ENCODE data around the gene MAPKAPK3.

MAPKAPK3 gene

GRCh38 chr3:50630394-50630793 is 13.4 kb downstream of the MAPKAPK3 start:
- H3K36me3 ChIP-seq (ENCODE audit: control insufficient read depth, insufficient read depth, low read length), result no peaks in the 10 kb centered on the region
- H3K4me1 ChIP-seq (ENCODE audit: control insufficient read depth, insufficient read depth, low read length), result peaks cover 26% of the 10 kb centered on the region
- no peak overlapping the region for H3K4me3 ChIP-seq (ENCODE audit: low read depth, low read length)
- H3K9me3 ChIP-seq (ENCODE audit: control insufficient read depth, insufficient read depth, low read depth, low read length), result no peaks in the 10 kb centered on the region
- H3K9ac ChIP-seq (ENCODE audit: low read length), result no peak overlapping the region
- no peaks in the 10 kb centered on the region for H3K27me3 ChIP-seq (ENCODE audit: control insufficient read depth, insufficient read depth, low read length)
- no peak overlapping the region for H3K27ac ChIP-seq (ENCODE audit: low read depth, low read length)

- Histone ChIP-seq H3K9ac (ENCODE audit: low read length) (no peak overlapping the region), H3K27ac (ENCODE audit: low read depth, low read length) (no peak overlapping the region), H3K36me3 (ENCODE audit: control insufficient read depth, insufficient read depth, low read length) (no peaks in the 10 kb centered on the region), H3K9me3 (ENCODE audit: control insufficient read depth, insufficient read depth, low read depth, low read length) (no peaks in the 10 kb centered on the region), H3K4me3 (ENCODE audit: low read depth, low read length) (no peak overlapping the region), H3K4me1 (ENCODE audit: control insufficient read depth, insufficient read depth, low read length) (peaks cover 21% of the 10 kb centered on the region), H3K27me3 (ENCODE audit: control insufficient read depth, insufficient read depth, low read length) (no peaks in the 10 kb centered on the region)
Observed at GRCh38 chr3:50630877-50631276, 13.9 kb downstream of the MAPKAPK3 start.

- no peaks in the 10 kb centered on the region for H3K9me3 ChIP-seq (ENCODE audit: control insufficient read depth, insufficient read depth, low read depth, low read length)
- no peaks in the 10 kb centered on the region for H3K36me3 ChIP-seq (ENCODE audit: control insufficient read depth, insufficient read depth, low read length)
- no peaks in the 10 kb centered on the region for H3K27me3 ChIP-seq (ENCODE audit: control insufficient read depth, insufficient read depth, low read length)
- peaks cover 21% of the 10 kb centered on the region for H3K4me1 ChIP-seq (ENCODE audit: control insufficient read depth, insufficient read depth, low read length)
- H3K4me3 ChIP-seq (ENCODE audit: low read depth, low read length), result no peak overlapping the region
- H3K9ac ChIP-seq (ENCODE audit: low read length), result no peak overlapping the region
- no peak overlapping the region for H3K27ac ChIP-seq (ENCODE audit: low read depth, low read length)
Observed at GRCh38 chr3:50632450-50632849, 15.5 kb downstream of the MAPKAPK3 start.

GRCh38 chr3:50633230-50633790 is 16.4 kb downstream of the MAPKAPK3 start:
- H3K27me3 ChIP-seq (ENCODE audit: control insufficient read depth, insufficient read depth, low read length), result no peaks in the 10 kb centered on the region
- no peak overlapping the region for H3K4me3 ChIP-seq (ENCODE audit: low read depth, low read length)
- no peaks in the 10 kb centered on the region for H3K36me3 ChIP-seq (ENCODE audit: control insufficient read depth, insufficient read depth, low read length)
- peaks cover 19% of the 10 kb centered on the region for H3K4me1 ChIP-seq (ENCODE audit: control insufficient read depth, insufficient read depth, low read length)
- H3K27ac ChIP-seq (ENCODE audit: low read depth, low read length), result no peak overlapping the region
- H3K9me3 ChIP-seq (ENCODE audit: control insufficient read depth, insufficient read depth, low read depth, low read length), result no peaks in the 10 kb centered on the region
- H3K9ac ChIP-seq (ENCODE audit: low read length), result no peak overlapping the region

GRCh38 chr3:50635066-50635465 is 18.1 kb downstream of the MAPKAPK3 start:
- H3K4me1 ChIP-seq (ENCODE audit: control insufficient read depth, insufficient read depth, low read length), result peaks cover 18% of the 10 kb centered on the region
- no peak overlapping the region for H3K9ac ChIP-seq (ENCODE audit: low read length)
- H3K4me3 ChIP-seq (ENCODE audit: low read depth, low read length), result no peak overlapping the region
- H3K36me3 ChIP-seq (ENCODE audit: control insufficient read depth, insufficient read depth, low read length), result no peaks in the 10 kb centered on the region
- no peak overlapping the region for H3K27ac ChIP-seq (ENCODE audit: low read depth, low read length)
- H3K27me3 ChIP-seq (ENCODE audit: control insufficient read depth, insufficient read depth, low read length), result no peaks in the 10 kb centered on the region
- H3K9me3 ChIP-seq (ENCODE audit: control insufficient read depth, insufficient read depth, low read depth, low read length), result no peaks in the 10 kb centered on the region

- H3K9ac ChIP-seq (ENCODE audit: low read length), result no peak overlapping the region
- no peak overlapping the region for H3K27ac ChIP-seq (ENCODE audit: low read depth, low read length)
- peaks cover 26% of the 10 kb centered on the region for H3K4me1 ChIP-seq (ENCODE audit: control insufficient read depth, insufficient read depth, low read length)
- H3K27me3 ChIP-seq (ENCODE audit: control insufficient read depth, insufficient read depth, low read length), result no peaks in the 10 kb centered on the region
- H3K4me3 ChIP-seq (ENCODE audit: low read depth, low read length), result no peak overlapping the region
- no peaks in the 10 kb centered on the region for H3K9me3 ChIP-seq (ENCODE audit: control insufficient read depth, insufficient read depth, low read depth, low read length)
- H3K36me3 ChIP-seq (ENCODE audit: control insufficient read depth, insufficient read depth, low read length), result peaks cover 14% of the 10 kb centered on the region
Observed at GRCh38 chr3:50637011-50637410, 20.1 kb downstream of the MAPKAPK3 start.

- no peak overlapping the region for H3K27ac ChIP-seq (ENCODE audit: low read depth, low read length)
Observed at GRCh38 chr3:50637945-50638344, 21.0 kb downstream of the MAPKAPK3 start.

GRCh38 chr3:50639055-50639494 is 22.1 kb downstream of the MAPKAPK3 start:
- H3K36me3 ChIP-seq (ENCODE audit: control insufficient read depth, insufficient read depth, low read length), result peaks cover 27% of the 10 kb centered on the region

More at GRCh38 chr3:50637945-50638344, 21.0 kb downstream of the MAPKAPK3 start:
- Histone ChIP-seq H3K9ac (ENCODE audit: low read length) (no peak overlapping the region), H3K4me3 (ENCODE audit: low read depth, low read length) (no peak overlapping the region), H3K9me3 (ENCODE audit: control insufficient read depth, insufficient read depth, low read depth, low read length) (no peaks in the 10 kb centered on the region), H3K27me3 (ENCODE audit: control insufficient read depth, insufficient read depth, low read length) (no peaks in the 10 kb centered on the region), H3K4me1 (ENCODE audit: control insufficient read depth, insufficient read depth, low read length) (peaks cover 26% of the 10 kb centered on the region), H3K36me3 (ENCODE audit: control insufficient read depth, insufficient read depth, low read length) (peaks cover 18% of the 10 kb centered on the region)

GRCh38 chr3:50642382-50642781 is 25.4 kb downstream of the MAPKAPK3 start:
- H3K4me1 ChIP-seq (ENCODE audit: control insufficient read depth, insufficient read depth, low read length), result peaks cover 19% of the 10 kb centered on the region
- no peaks in the 10 kb centered on the region for H3K9me3 ChIP-seq (ENCODE audit: control insufficient read depth, insufficient read depth, low read depth, low read length)
- no peak overlapping the region for H3K9ac ChIP-seq (ENCODE audit: low read length)
- no peaks in the 10 kb centered on the region for H3K27me3 ChIP-seq (ENCODE audit: control insufficient read depth, insufficient read depth, low read length)
- H3K36me3 ChIP-seq (ENCODE audit: control insufficient read depth, insufficient read depth, low read length), result peaks cover 52% of the 10 kb centered on the region
- H3K4me3 ChIP-seq (ENCODE audit: low read depth, low read length), result no peak overlapping the region
- H3K27ac ChIP-seq (ENCODE audit: low read depth, low read length), result no peak overlapping the region

More at GRCh38 chr3:50639055-50639494, 22.1 kb downstream of the MAPKAPK3 start:
- Histone ChIP-seq H3K27ac (ENCODE audit: low read depth, low read length) (no peak overlapping the region), H3K4me3 (ENCODE audit: low read depth, low read length) (no peak overlapping the region), H3K27me3 (ENCODE audit: control insufficient read depth, insufficient read depth, low read length) (no peaks in the 10 kb centered on the region), H3K9ac (ENCODE audit: low read length) (no peak overlapping the region), H3K4me1 (ENCODE audit: control insufficient read depth, insufficient read depth, low read length) (peaks cover 26% of the 10 kb centered on the region), H3K9me3 (ENCODE audit: control insufficient read depth, insufficient read depth, low read depth, low read length) (no peaks in the 10 kb centered on the region)

- peaks cover 13% of the 10 kb centered on the region for H3K4me1 ChIP-seq (ENCODE audit: control insufficient read depth, insufficient read depth, low read length)
- no peaks in the 10 kb centered on the region for H3K9me3 ChIP-seq (ENCODE audit: control insufficient read depth, insufficient read depth, low read depth, low read length)
- H3K27me3 ChIP-seq (ENCODE audit: control insufficient read depth, insufficient read depth, low read length), result no peaks in the 10 kb centered on the region
- H3K9ac ChIP-seq (ENCODE audit: low read length), result no peak overlapping the region
- H3K4me3 ChIP-seq (ENCODE audit: low read depth, low read length), result no peak overlapping the region
- no peak overlapping the region for H3K27ac ChIP-seq (ENCODE audit: low read depth, low read length)
- peaks cover 62% of the 10 kb centered on the region for H3K36me3 ChIP-seq (ENCODE audit: control insufficient read depth, insufficient read depth, low read length)
Observed at GRCh38 chr3:50644561-50644960, 27.6 kb downstream of the MAPKAPK3 start.

- H3K9ac ChIP-seq (ENCODE audit: low read length), result no peak overlapping the region
- peaks cover 62% of the 10 kb centered on the region for H3K36me3 ChIP-seq (ENCODE audit: control insufficient read depth, insufficient read depth, low read length)
- peaks cover 16% of the 10 kb centered on the region for H3K4me1 ChIP-seq (ENCODE audit: control insufficient read depth, insufficient read depth, low read length)
Observed at GRCh38 chr3:50645378-50645777, 28.4 kb downstream of the MAPKAPK3 start.

More at GRCh38 chr3:50645378-50645777, 28.4 kb downstream of the MAPKAPK3 start:
- Histone ChIP-seq H3K27ac (ENCODE audit: low read depth, low read length) (no peak overlapping the region), H3K9me3 (ENCODE audit: control insufficient read depth, insufficient read depth, low read depth, low read length) (no peaks in the 10 kb centered on the region), H3K27me3 (ENCODE audit: control insufficient read depth, insufficient read depth, low read length) (no peaks in the 10 kb centered on the region), H3K4me3 (ENCODE audit: low read depth, low read length) (no peak overlapping the region)
